ENCODE data around the gene MT1A.
"Not testable (repeated sequence)": the region's sequence is repeated elsewhere in the genome, so short reads cannot be mapped to it uniquely, and the experiment has no call there.

Gene MT1A

DNA sequence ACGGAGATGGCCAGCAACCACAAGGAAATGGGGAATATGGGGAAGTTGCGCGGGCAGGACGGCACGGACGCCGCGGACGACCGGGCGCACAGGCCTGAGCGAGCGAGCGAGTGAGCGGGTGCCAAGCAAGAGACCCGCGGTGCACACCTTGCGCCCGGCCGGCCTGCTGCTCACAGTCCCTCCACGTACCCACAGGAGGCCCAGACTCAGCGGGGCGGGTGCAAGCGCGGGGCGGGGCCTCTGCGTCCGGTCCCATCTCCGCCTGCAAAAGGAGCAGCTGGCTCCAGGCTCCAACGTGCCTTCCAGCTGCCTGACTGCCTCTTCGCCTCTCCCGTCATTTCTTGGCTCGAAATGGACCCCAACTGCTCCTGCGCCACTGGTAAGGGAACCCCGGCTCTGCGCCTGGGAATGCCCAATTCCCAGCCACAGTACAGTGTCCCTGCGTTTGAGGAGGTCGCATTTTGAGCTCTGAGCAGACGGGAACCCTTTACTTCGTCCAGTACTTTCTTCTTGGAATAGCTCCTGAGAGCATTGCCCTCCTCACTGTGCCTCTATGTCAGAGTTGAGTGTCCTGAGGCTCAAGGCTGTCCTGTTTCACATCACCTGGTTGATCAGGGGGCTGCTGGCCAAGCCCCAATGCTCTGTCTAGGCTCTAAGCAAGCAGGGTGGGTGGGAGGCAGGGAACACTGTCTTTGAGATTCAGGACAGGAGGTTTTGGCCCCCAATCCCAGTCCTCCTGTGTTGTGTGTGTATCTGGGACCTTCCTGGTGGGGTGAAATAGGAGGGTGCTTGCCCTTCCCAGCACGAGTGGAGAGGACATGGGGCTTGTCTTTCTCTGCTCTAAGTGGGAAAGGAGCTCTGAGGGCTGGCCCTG, 21.0 kb upstream of the MT1A start:
- H3K4me3 ChIP-seq (ENCODE audit: low read depth, low read length) = peak overlapping the region; percentile 55
- no peak for TF ChIP-seq CTCF (IDR thresholded peaks at IDR 0.05; ENCODE audit: low read depth, low read length)

- TF ChIP-seq CTCF (IDR thresholded peaks at IDR 0.05; ENCODE audit: low read depth, low read length) = no peak
- peak overlapping the region; percentile 55 for H3K4me3 ChIP-seq (ENCODE audit: low read depth, low read length)
Measured at GRCh38 chr16:56618138-56618537, 20.3 kb upstream of the MT1A start.

- TF ChIP-seq CTCF (IDR thresholded peaks at IDR 0.05; ENCODE audit: low read depth, low read length) = no peak
- H3K4me3 ChIP-seq (ENCODE audit: low read depth, low read length) = no peak overlapping the region
Measured at GRCh38 chr16:56620339-56620897, 18.0 kb upstream of the MT1A start.

DNA sequence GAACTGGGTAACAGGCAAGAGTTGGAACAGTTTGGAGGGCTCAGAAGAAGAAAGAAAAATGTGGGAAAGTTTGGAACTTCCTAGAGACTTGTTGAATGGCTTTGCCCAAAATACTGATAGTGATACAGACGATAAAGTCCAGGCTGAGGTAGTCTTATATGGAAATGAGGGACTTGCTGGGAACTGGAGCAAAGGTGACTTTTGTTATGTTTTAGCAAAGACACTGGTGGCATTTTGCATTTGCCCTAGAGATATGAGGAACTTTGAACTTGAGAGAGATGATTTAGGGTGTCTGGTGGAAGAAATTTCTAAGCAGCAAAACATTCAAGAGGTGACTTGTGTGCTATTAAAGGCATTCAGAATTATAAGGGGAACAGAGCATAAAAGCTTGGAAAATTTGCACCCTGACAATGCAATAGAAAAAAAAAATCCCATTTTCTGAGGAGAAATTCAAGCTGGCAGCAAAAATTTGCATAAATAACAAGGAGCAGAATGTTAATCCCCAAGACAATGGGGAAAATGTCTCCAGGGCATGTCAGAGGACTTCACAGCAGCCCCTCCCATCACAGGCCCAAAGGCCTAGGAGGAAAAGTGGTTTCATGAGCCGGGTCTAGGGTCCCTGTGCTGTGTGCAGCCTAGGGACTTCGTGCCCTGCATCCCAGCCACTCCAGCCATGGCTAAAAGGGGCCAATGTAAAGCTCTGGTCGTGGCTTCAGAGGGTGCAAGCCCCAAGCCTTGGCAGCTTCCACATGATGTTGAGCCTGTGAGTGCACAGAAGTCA, 16.6 kb upstream of the MT1A start:
- not testable (repeated sequence) for H3K4me3 ChIP-seq (ENCODE audit: low read depth, low read length)

GRCh38 chr16:56623184-56623583, 15.3 kb upstream of the MT1A start:
- H3K4me3 ChIP-seq (ENCODE audit: low read depth, low read length) = not testable (repeated sequence)

DNA sequence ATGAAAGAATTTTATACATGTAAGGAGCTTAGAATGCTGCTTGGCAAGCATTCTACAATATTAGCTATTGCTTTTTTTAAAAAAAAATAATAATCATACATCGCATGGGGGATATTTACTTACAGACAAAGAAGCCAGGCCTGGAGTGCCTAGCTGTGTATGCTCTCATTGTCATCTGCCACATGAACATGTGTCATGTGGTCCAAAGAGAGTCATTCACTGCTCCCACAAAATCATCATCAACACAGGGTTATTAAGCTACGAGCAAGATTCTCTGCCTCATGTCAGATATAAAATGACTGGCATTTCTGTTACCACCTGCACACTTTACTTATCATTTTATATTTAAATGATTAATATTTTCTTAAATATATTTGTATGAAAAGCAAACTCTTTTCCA, 14.8 kb upstream of the MT1A start:
- TF ChIP-seq CTCF (IDR thresholded peaks at IDR 0.05; ENCODE audit: low read depth, low read length) = no peak
- H3K4me3 ChIP-seq (ENCODE audit: low read depth, low read length) = no peak overlapping the region

DNA sequence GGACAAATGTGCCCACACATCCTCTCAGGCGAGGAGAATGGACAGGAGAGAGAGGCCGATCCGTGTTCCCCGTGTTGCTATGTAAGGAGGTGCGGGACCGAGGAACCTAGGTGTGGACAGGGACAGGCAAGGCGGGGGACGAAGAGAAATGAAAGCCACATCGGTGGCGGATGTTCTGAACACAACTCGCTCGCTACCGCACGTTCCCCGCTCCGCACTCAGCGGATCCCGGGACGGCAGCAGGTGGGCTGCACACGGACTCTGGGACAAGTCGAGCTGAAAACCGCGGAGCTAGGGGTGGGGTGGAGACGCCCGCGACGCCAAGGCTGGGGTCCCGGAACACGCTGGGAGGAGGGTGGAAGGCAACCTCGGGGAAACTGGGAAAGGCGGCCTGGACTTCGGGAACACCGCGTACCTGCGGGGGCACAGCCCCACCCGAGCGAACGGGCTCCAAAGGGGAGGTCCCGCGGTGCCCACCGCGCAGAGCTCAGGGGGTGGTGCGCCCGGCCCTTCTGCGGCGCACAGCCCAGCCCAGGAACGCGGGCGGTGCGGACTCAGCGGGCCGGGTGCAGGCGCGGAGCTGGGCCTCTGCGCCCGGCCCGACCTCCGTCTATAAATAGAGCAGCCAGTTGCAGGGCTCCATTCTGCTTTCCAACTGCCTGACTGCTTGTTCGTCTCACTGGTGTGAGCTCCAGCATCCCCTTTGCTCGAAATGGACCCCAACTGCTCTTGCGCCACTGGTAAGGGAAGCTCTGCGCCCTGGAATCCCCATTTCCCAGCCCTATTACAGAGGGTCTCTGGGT, 13.1 kb upstream of the MT1A start, which contains the start of gene MT1E:
Gene MT1E, plus strand, starts transcription at position 642 of the 803 bp plus-strand sequence. Its CDS starts 71 bp downstream, at position 713.
- peak within 1 kb of the TSS; percentile 57 for H3K4me3 ChIP-seq (ENCODE audit: low read depth, low read length)
- no peak for TF ChIP-seq CTCF (IDR thresholded peaks at IDR 0.05; ENCODE audit: low read depth, low read length)
